ENCODE data around the gene CETN2. TPM values are rescaled to one million over a fixed set of nuclear protein-coding genes. Genes with fewer than 3 reads are reported as not detected.
"Not testable (repeated sequence)": the region's sequence is repeated elsewhere in the genome, so short reads cannot be mapped to it uniquely, and the experiment has no call there.

The CETN2 gene
- total and polyA plus RNA-seq, 8 donors: 10.0 to 45.5 (median 29.9) TPM

DNA sequence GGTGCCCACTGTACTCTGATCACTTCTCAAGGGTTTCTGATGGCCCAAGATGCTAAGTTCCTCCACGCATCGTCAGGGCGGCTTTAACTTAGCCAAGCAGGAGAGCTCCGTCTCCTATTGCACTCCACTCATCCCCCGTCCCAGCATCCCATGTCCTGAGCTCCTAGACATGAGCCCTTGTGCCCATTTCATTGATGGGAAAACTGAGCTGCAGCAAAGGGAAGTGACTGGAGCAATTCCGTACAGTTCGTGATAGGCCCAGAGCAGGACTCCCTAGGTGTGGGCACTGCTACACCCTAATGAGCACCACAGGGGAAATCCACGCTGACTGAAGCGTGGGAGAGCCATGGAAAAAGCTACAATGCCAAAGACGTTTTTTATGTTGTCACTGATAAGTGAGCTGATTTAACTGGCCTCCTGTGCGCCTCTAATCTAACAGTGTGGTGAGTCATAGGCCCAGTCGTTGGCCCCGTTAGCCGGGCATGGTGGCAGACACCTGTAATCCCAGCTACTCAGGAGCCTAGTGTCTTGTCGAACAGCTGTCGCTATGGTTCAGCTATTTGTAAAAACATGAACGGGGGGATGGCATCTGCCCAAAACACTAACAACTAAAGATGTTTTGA lies 15.2 kb upstream of the CETN2 start:
- WGBS, 5 donors: 79 to 83% (median 80%) methylated on average over 16 to 17 of the region's 17 CpGs
- H3K9me3 ChIP-seq: peaks cover 0 to 8% (median 3%) of the 10 kb centered on the region in 4 donors
- H3K36me3 ChIP-seq: peaks cover 0 to 39% (median 33%) of the 10 kb centered on the region in 4 donors
- no peak for DNase-seq
- H3K27me3 ChIP-seq: no peaks in the 10 kb centered on the region
- TF ChIP-seq, protein P1, sequence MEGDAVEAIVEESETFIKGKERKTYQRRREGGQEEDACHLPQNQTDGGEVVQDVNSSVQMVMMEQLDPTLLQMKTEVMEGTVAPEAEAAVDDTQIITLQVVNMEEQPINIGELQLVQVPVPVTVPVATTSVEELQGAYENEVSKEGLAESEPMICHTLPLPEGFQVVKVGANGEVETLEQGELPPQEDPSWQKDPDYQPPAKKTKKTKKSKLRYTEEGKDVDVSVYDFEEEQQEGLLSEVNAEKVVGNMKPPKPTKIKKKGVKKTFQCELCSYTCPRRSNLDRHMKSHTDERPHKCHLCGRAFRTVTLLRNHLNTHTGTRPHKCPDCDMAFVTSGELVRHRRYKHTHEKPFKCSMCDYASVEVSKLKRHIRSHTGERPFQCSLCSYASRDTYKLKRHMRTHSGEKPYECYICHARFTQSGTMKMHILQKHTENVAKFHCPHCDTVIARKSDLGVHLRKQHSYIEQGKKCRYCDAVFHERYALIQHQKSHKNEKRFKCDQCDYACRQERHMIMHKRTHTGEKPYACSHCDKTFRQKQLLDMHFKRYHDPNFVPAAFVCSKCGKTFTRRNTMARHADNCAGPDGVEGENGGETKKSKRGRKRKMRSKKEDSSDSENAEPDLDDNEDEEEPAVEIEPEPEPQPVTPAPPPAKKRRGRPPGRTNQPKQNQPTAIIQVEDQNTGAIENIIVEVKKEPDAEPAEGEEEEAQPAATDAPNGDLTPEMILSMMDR (IDR thresholded peaks at IDR 0.05): no peak
- TF ChIP-seq POLR2A (IDR thresholded peaks at IDR 0.05) (no peak), POLR2AphosphoS5 (IDR thresholded peaks at IDR 0.05) (no peak), EP300 (IDR thresholded peaks at IDR 0.05) (no peak)
- H3K4me1 ChIP-seq: no peaks in the 10 kb centered on the region
- no peak overlapping the region for H3K4me3 ChIP-seq
- intact Hi-C loops (cut with DNase I; ENCODE audit: low total_unique reads): no loop called here
- no peak overlapping the region for H3K27ac ChIP-seq

DNA sequence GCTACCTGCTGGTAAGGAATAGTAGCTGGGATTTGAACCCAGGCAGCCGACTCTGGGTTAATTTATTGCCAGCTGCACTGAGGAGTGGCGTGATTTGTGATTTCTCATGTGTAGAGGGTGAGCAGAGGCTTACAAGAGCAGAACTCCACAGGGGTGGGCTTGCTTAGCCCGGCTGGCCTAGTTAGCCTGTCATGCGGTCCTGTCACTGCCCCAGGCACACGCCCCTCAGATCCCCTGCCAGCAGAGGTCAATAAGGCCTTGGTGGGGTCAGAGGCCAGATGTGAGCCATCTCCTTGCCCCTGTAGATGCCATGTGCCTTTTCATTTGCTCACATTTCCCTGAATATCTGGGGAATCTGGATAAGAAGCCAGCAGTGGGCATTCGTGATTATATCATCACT lies 13.7 kb upstream of the CETN2 start:
- TF ChIP-seq EP300 (IDR thresholded peaks at IDR 0.05) (no peak), POLR2AphosphoS5 (IDR thresholded peaks at IDR 0.05) (no peak), POLR2A (IDR thresholded peaks at IDR 0.05) (no peak)
- TF ChIP-seq, protein P1 (IDR thresholded peaks at IDR 0.05): no peak
- H3K27ac ChIP-seq: no peak overlapping the region
- peaks cover 0 to 24% (median 18%) of the 10 kb centered on the region in 4 donors for H3K36me3 ChIP-seq
- H3K4me1 ChIP-seq: no peaks in the 10 kb centered on the region
- H3K4me3 ChIP-seq: no peak overlapping the region
- 78 to 91% (median 83%) methylated on average over 2 to 6 of the region's 6 CpGs for WGBS, 5 donors
- intact Hi-C loops (cut with DNase I; ENCODE audit: low total_unique reads): no loop called here
- peaks cover 0 to 11% (median 5%) of the 10 kb centered on the region in 4 donors for H3K9me3 ChIP-seq
- no peak for DNase-seq
- H3K27me3 ChIP-seq: no peaks in the 10 kb centered on the region

DNA sequence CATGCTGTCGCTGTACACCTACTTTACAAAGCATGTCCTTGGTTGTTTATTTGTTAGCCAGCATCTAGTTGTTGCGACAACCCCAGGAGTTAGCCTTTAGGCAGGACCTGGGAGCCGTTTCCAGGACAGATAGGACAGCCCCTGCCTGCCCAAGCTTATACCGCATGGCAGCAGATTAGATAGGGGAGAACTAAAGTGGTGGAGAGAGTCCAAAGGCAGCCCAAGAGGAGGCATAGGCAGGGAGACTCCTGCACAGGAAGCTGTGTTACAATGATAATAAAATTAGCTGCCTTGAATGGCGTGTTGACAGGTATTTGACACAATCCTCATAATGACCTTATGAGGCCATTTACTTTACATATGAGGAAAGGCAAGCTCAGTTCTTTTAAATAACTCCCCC lies 13.3 kb upstream of the CETN2 start:
- Histone ChIP-seq H3K4me3 (no peak overlapping the region), H3K9me3 (peaks cover 0 to 11% (median 5%) of the 10 kb centered on the region in 4 donors), H3K27me3 (no peaks in the 10 kb centered on the region), H3K36me3 (peaks cover 0 to 22% (median 16%) of the 10 kb centered on the region in 4 donors), H3K4me1 (no peaks in the 10 kb centered on the region), H3K27ac (no peak overlapping the region)
- intact Hi-C loops (cut with DNase I; ENCODE audit: low total_unique reads): no loop called here
- TF ChIP-seq POLR2AphosphoS5 (IDR thresholded peaks at IDR 0.05) (no peak), POLR2A (IDR thresholded peaks at IDR 0.05) (no peak)
- TF ChIP-seq, protein P1 (IDR thresholded peaks at IDR 0.05): no peak
- WGBS, 5 donors: 58 to 79% (median 70%) methylated on average over 5 of the region's 5 CpGs
- DNase-seq: no peak

DNA sequence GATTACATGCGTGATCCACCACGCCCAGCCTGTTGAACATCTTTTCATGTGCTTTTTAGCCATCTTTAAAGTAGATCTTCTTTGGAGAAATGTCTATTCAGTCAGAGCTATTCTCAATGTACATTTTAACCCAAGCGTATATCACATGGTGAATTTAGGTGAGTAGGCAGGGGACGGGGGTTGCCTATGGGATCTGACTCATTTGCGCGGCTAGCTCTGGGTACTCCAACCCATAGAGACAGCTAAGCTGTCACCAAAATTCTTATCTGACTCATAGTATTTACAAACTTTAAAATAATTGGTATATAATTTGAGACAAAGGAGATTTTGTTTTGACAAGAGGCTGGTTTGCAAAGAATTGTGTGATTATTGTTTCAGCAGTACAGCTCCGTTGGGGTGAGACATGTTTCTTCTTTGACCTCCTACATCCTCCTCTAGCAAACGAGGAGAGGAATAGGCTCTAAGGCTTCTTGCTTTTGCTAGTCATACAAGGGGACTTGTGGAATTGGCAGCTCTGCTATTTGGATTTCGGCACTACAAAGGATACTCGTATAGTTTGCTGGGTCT lies 12.3 kb upstream of the CETN2 start:
- 81 to 98% (median 88%) methylated on average over 10 of the region's 10 CpGs for WGBS, 5 donors
- Histone ChIP-seq H3K36me3 (peaks cover 0 to 17% (median 11%) of the 10 kb centered on the region in 4 donors), H3K27ac (no peak overlapping the region), H3K27me3 (no peaks in the 10 kb centered on the region), H3K9me3 (peaks cover 0 to 11% (median 5%) of the 10 kb centered on the region in 4 donors), H3K4me1 (no peaks in the 10 kb centered on the region), H3K4me3 (no peak overlapping the region)
- TF ChIP-seq EP300 (IDR thresholded peaks at IDR 0.05) (no peak), POLR2AphosphoS5 (IDR thresholded peaks at IDR 0.05) (no peak), POLR2A (IDR thresholded peaks at IDR 0.05) (no peak)
- TF ChIP-seq, protein P1 (IDR thresholded peaks at IDR 0.05): no peak
- DNase-seq: no peak
- intact Hi-C loops (cut with DNase I; ENCODE audit: low total_unique reads): no loop called here

DNA sequence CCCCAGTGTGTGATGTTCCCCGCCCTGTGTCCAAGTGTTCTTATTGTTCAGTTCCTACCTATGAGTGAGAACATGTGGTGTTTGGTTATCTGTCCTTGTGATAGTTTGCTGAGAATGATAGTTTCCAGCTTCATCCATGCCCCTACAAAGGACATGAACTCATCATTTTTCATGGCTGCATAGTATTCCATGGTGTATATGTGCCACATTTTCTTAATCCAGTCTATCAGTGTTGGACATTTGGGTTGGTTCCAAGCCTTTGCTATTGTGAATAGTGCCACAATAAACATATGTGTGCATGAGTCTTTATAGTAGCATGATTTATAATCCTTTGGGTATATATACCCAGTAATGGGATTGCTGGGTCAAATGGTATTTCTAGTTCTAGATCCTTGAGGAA lies 4.9 kb upstream of the CETN2 start:
- intact Hi-C loops (cut with DNase I; ENCODE audit: low total_unique reads); DNase-seq: not testable (repeated sequence)

More for the DNA sequence above, 4.9 kb upstream of the CETN2 start:
- not testable (repeated sequence) for H3K27me3 ChIP-seq, H3K36me3 ChIP-seq, H3K27ac ChIP-seq, H3K9me3 ChIP-seq, H3K4me3 ChIP-seq
- WGBS, 5 donors: 76 to 91% (median 80%) methylated on average over 1 of the region's 1 CpG
- peaks cover 0 to 14% (median 13%) of the 10 kb centered on the region in 4 donors for H3K4me1 ChIP-seq
